SK-N-SH treated with all-trans-retinoic acid at 6 μM for 48 hours (cell line): ENCODE measurements around the gene RAPGEF5.

Experiments
- ATAC-seq: fragments of 200-7000 bp; cut with Tn5 transposase; 3 replicates; pipeline ENCODE4 v1.9.1; 2020; ENCODE audit warnings: mild to moderate bottlenecking, moderate library complexity
- ARNTL ChIP-seq: fragments of 450-650 bp; formaldehyde crosslinking; IDR thresholded peaks from 2 replicates; pipeline ENCODE4 v1.5.0; 2020; ENCODE audit warnings: low read depth, mild to moderate bottlenecking, moderate library complexity, borderline replicate concordance
- BACH2 ChIP-seq: fragments of 250-450 bp; sonication (Bioruptor Pico); IDR thresholded peaks from 2 replicates; pipeline ENCODE4 v1.9.0; 2021; ENCODE audit warnings: mild to moderate bottlenecking, borderline replicate concordance
- CREB5 ChIP-seq: fragments of 250-450 bp; sonication (Bioruptor Pico); IDR thresholded peaks from 2 replicates; pipeline ENCODE4 v1.5.1; 2020; ENCODE audit warnings: low read depth, mild to moderate bottlenecking, moderate library complexity
- CSDC2 ChIP-seq: fragments of 250-450 bp; sonication (Bioruptor Pico); IDR thresholded peaks from 2 replicates; pipeline ENCODE4 v1.5.0; 2020; ENCODE audit warnings: mild to moderate bottlenecking, moderate library complexity
- CSRNP3 ChIP-seq: fragments of 250-450 bp; sonication (Bioruptor Pico); IDR thresholded peaks from 2 replicates; pipeline ENCODE4 v1.5.1; 2021; ENCODE audit warnings: mild to moderate bottlenecking, moderate library complexity
- ESRRG ChIP-seq: fragments of 250-450 bp; sonication (Bioruptor Pico); IDR thresholded peaks from 2 replicates; pipeline ENCODE4 v1.6.1; 2021; ENCODE audit warnings: mild to moderate bottlenecking
- GLIS3 ChIP-seq: fragments of 250-450 bp; sonication (Bioruptor Pico); IDR thresholded peaks from 2 replicates; pipeline ENCODE4 v1.5.0; 2020; ENCODE audit warnings: mild to moderate bottlenecking, moderate library complexity
- ISL1 ChIP-seq: fragments of 250-450 bp; sonication (Bioruptor Pico); IDR thresholded peaks from 2 replicates; pipeline ENCODE4 v2.1.2; 2022; ENCODE audit warnings: mild to moderate bottlenecking, moderate library complexity
- OSR1 ChIP-seq: fragments of 250-450 bp; sonication (Bioruptor Pico); IDR thresholded peaks from 2 replicates; pipeline ENCODE4 v1.8.0; 2022; ENCODE audit warnings: moderate library complexity, mild to moderate bottlenecking, inconsistent platforms
- PATZ1 ChIP-seq: fragments of 250-450 bp; sonication (Bioruptor Pico); IDR thresholded peaks from 2 replicates; pipeline ENCODE4 v1.8.0; 2020; ENCODE audit warnings: mild to moderate bottlenecking, moderate library complexity, borderline replicate concordance
- POU6F1 ChIP-seq: fragments of 250-450 bp; sonication (Bioruptor Pico); IDR thresholded peaks from 2 replicates; pipeline ENCODE4 v1.8.0; 2021; ENCODE audit warnings: low read depth, mild to moderate bottlenecking, moderate library complexity, borderline replicate concordance
- PPARA ChIP-seq: fragments of 250-450 bp; sonication (Bioruptor Pico); IDR thresholded peaks from 2 replicates; pipeline ENCODE4 v1.5.0; 2020; ENCODE audit warnings: mild to moderate bottlenecking, borderline replicate concordance
- RARB ChIP-seq: fragments of 250-450 bp; sonication (Bioruptor Pico); IDR thresholded peaks from 2 replicates; pipeline ENCODE4 v1.8.0; 2021; ENCODE audit warnings: mild to moderate bottlenecking, moderate library complexity
- SNAI2 ChIP-seq: fragments of 250-450 bp; sonication (Bioruptor Pico); IDR thresholded peaks from 2 replicates; pipeline ENCODE4 v1.5.0; 2020; ENCODE audit warnings: mild to moderate bottlenecking, moderate library complexity
- TCF4 ChIP-seq: fragments of 250-450 bp; sonication (Bioruptor Pico); IDR thresholded peaks from 2 replicates; pipeline ENCODE4 v1.8.0; 2021; ENCODE audit warnings: mild to moderate bottlenecking, moderate library complexity, borderline replicate concordance
- TOX ChIP-seq: fragments of 250-450 bp; sonication (Bioruptor Pico); IDR thresholded peaks from 2 replicates; pipeline ENCODE4 v1.8.0; 2021; ENCODE audit warnings: mild to moderate bottlenecking, moderate library complexity, borderline replicate concordance
- ZC3H10 ChIP-seq: fragments of 250-450 bp; sonication (Bioruptor Pico); IDR thresholded peaks from 2 replicates; pipeline ENCODE4 v1.5.1; 2021; ENCODE audit warnings: mild to moderate bottlenecking, moderate library complexity
- ZFP3 ChIP-seq: fragments of 250-450 bp; sonication (Bioruptor Pico); IDR thresholded peaks from 2 replicates; pipeline ENCODE4 v1.5.0; 2020; ENCODE audit warnings: mild to moderate bottlenecking, moderate library complexity
- ZFP30 ChIP-seq: fragments of 450-650 bp; formaldehyde crosslinking; IDR thresholded peaks from 2 replicates; pipeline ENCODE4 v1.5.0; 2022; ENCODE audit warnings: mild to moderate bottlenecking, moderate library complexity
- ZNF565 ChIP-seq: fragments of 450-650 bp; formaldehyde crosslinking; conservative IDR thresholded peaks from 2 replicates; pipeline ENCODE4 v1.5.0; 2020; ENCODE audit warnings: low read depth, mild to moderate bottlenecking, moderate library complexity
- ZNF70 ChIP-seq: fragments of 450-650 bp; formaldehyde crosslinking; IDR thresholded peaks from 2 replicates; pipeline ENCODE4 v1.5.0; 2020; ENCODE audit warnings: mild to moderate bottlenecking, moderate library complexity
- ZNF8 ChIP-seq: fragments of 450-650 bp; formaldehyde crosslinking; IDR thresholded peaks from 2 replicates; pipeline ENCODE4 v1.5.0; 2020; ENCODE audit warnings: mild to moderate bottlenecking, moderate library complexity
- TF ChIP-seq, protein P1 (sequence below): fragments of 250-450 bp; sonication (Bioruptor Pico); IDR thresholded peaks from 2 replicates; pipeline ENCODE4 v1.5.0; 2020; ENCODE audit warnings: mild to moderate bottlenecking, moderate library complexity

Gene RAPGEF5

GRCh38 chr7:22219739-22220493, 137.0 kb downstream of the RAPGEF5 start:
- ATAC-seq, result no peak
- no peak for TF ChIP-seq ZNF565
- no peak for TF ChIP-seq ZC3H10
- TF ChIP-seq GLIS3, result no peak
- no peak for TF ChIP-seq ZNF8 (CRISPR knock-in tag)
- no peak for TF ChIP-seq SNAI2 (CRISPR knock-in tag)
- no peak for TF ChIP-seq PPARA (CRISPR knock-in tag)
- no peak for TF ChIP-seq ESRRG
- no peak for TF ChIP-seq POU6F1 (CRISPR knock-in tag)
- TF ChIP-seq TOX (CRISPR knock-in tag), result no peak
- TF ChIP-seq ARNTL (CRISPR knock-in tag), result no peak
- no peak for TF ChIP-seq ZNF70 (CRISPR knock-in tag)
- no peak for TF ChIP-seq ISL1 (CRISPR knock-in tag)
- no peak for TF ChIP-seq OSR1 (CRISPR knock-in tag)
- TF ChIP-seq, protein P1, sequence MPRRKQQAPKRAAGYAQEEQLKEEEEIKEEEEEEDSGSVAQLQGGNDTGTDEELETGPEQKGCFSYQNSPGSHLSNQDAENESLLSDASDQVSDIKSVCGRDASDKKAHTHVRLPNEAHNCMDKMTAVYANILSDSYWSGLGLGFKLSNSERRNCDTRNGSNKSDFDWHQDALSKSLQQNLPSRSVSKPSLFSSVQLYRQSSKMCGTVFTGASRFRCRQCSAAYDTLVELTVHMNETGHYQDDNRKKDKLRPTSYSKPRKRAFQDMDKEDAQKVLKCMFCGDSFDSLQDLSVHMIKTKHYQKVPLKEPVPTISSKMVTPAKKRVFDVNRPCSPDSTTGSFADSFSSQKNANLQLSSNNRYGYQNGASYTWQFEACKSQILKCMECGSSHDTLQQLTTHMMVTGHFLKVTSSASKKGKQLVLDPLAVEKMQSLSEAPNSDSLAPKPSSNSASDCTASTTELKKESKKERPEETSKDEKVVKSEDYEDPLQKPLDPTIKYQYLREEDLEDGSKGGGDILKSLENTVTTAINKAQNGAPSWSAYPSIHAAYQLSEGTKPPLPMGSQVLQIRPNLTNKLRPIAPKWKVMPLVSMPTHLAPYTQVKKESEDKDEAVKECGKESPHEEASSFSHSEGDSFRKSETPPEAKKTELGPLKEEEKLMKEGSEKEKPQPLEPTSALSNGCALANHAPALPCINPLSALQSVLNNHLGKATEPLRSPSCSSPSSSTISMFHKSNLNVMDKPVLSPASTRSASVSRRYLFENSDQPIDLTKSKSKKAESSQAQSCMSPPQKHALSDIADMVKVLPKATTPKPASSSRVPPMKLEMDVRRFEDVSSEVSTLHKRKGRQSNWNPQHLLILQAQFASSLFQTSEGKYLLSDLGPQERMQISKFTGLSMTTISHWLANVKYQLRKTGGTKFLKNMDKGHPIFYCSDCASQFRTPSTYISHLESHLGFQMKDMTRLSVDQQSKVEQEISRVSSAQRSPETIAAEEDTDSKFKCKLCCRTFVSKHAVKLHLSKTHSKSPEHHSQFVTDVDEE (CRISPR knock-in tag), result no peak
- TF ChIP-seq RARB (CRISPR knock-in tag), result no peak
- TF ChIP-seq CSDC2 (CRISPR knock-in tag), result no peak
- TF ChIP-seq BACH2 (CRISPR knock-in tag), result no peak

GRCh38 chr7:22219036-22219435, 137.9 kb downstream of the RAPGEF5 start:
- ATAC-seq, result no peak
- TF ChIP-seq BACH2 (CRISPR knock-in tag) (no peak), ZNF565 (no peak), CSRNP3 (CRISPR knock-in tag) (no peak), OSR1 (CRISPR knock-in tag) (no peak), ZFP3 (no peak), PPARA (CRISPR knock-in tag) (no peak), POU6F1 (CRISPR knock-in tag) (no peak), CSDC2 (CRISPR knock-in tag) (no peak), SNAI2 (CRISPR knock-in tag) (no peak), ZFP30 (no peak), PATZ1 (no peak), TCF4 (CRISPR knock-in tag) (no peak), ARNTL (CRISPR knock-in tag) (no peak), CREB5 (CRISPR knock-in tag) (no peak)
- TF ChIP-seq, protein P1 (CRISPR knock-in tag), result no peak
